Activated CD8-positive, alpha-beta T cell treated with anti-CD3 and anti-CD28 coated beads for 36 hours (primary cell): ENCODE measurements around the gene FAM20C. TPM values are rescaled to one million over a fixed set of nuclear protein-coding genes. Genes with fewer than 3 reads are reported as not detected.

Source experiments
- ATAC-seq: fragments of 200-7000 bp; cut with Tn5 transposase; one replicate; pipeline ENCODE4 v1.10.0; 2021; ENCODE audit warnings: mild to moderate bottlenecking, moderate library complexity
- CTCF ChIA-PET: fragments of 350-600 bp; sonication (Branson Sonifier 250); formaldehyde crosslinking; loops from one replicate; lab custom pipeline; 2021; ENCODE audit warnings: antibody characterized with exemption; lab: Charles Lee
- POLR2A ChIA-PET: fragments of 350-600 bp; sonication (Branson Sonifier 250); formaldehyde crosslinking; loops from one replicate; lab custom pipeline; 2021; ENCODE audit warnings: antibody characterized with exemption; lab: Charles Lee
- DNase-seq: peaks from one replicate; pipeline ENCODE4 v3.0.0-alpha.2; 2020
- H3K27ac Mint-ChIP-seq: one replicate; pipeline ENCODE4 v1.8.0; 2021; ENCODE audit warnings: mild to moderate bottlenecking, mixed read lengths
- H3K27me3 Mint-ChIP-seq: one replicate; pipeline ENCODE4 v1.8.0; 2021; ENCODE audit warnings: mixed read lengths
- H3K36me3 Mint-ChIP-seq: one replicate; pipeline ENCODE4 v1.8.0; 2021; ENCODE audit warnings: low read depth, mixed read lengths
- H3K4me1 Mint-ChIP-seq: one replicate; pipeline ENCODE4 v1.8.0; 2021; ENCODE audit warnings: low read depth, mixed read lengths
- H3K4me3 Mint-ChIP-seq: one replicate; pipeline ENCODE4 v1.8.0; 2021; ENCODE audit warnings: mild to moderate bottlenecking, moderate library complexity, mixed read lengths
- H3K9me3 Mint-ChIP-seq: one replicate; pipeline ENCODE4 v1.8.0; 2021; ENCODE audit warnings: mixed read lengths
- CTCF ChIP-seq: fragments of 200-600 bp; IDR thresholded peaks from one replicate; pipeline ENCODE4 v1.8.0; 2022; ENCODE audit warnings: antibody characterized with exemption, mild to moderate bottlenecking
- intact Hi-C: fragments of 100-400 bp; cut with micrococcal nuclease; formaldehyde crosslinking; loops from one replicate; pipeline ENCODE4 v1.10.0; 2022
- total RNA-seq, 2 experiments: library from RNA; stranded (reverse); gene quantifications; one replicate each; pipeline ENCODE4 v1.2.3, GENCODE V29; 2021

The FAM20C gene
- total RNA-seq, 2 experiments from 2014 or later = 0.29 to 1.1 TPM

GRCh38 chr7:226281-226895 lies 34.0 kb downstream of the FAM20C start:
- DNase-seq (no peak), ATAC-seq (no peak)
- Mint-ChIP-seq H3K27me3 (peaks cover 3% of the 10 kb centered on the region), H3K4me3 (no peak overlapping the region), H3K4me1 (no peaks in the 10 kb centered on the region), H3K27ac (no peak overlapping the region), H3K36me3 (no peaks in the 10 kb centered on the region), H3K9me3 (no peaks in the 10 kb centered on the region)
- no peak for TF ChIP-seq CTCF
- CTCF ChIA-PET = no interaction called here
- intact Hi-C loops = no loop called here
- POLR2A ChIA-PET = no interaction called here

DNA sequence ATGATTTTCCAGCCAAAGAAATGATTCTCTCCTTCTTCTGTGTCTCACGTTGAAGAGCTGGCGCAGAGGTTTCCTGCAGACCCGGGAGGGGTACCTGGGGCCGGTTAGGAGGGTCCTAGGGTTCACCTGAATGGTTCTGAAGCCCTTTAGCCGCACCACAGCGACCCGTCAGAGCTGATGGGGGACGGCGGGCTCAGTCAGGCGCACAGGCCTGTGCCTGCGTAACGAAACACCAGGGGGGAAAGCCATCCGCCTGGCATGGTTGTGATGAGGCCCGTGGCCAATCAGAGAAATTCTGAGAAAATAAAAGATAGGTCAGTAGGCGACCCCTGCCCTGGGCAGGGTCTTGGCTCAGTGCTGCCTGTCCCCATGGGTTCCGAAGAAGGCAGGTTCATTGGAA lies 35.6 kb downstream of the FAM20C start:
- DNase-seq = no peak
- Mint-ChIP-seq H3K4me1 (no peaks in the 10 kb centered on the region), H3K27ac (no peak overlapping the region), H3K4me3 (no peak overlapping the region), H3K27me3 (peaks cover 3% of the 10 kb centered on the region), H3K9me3 (no peaks in the 10 kb centered on the region), H3K36me3 (no peaks in the 10 kb centered on the region)
- POLR2A ChIA-PET = no interaction called here
- CTCF ChIA-PET = no interaction called here
- intact Hi-C loops = no loop called here
- no peak for TF ChIP-seq CTCF
- ATAC-seq = no peak

DNA sequence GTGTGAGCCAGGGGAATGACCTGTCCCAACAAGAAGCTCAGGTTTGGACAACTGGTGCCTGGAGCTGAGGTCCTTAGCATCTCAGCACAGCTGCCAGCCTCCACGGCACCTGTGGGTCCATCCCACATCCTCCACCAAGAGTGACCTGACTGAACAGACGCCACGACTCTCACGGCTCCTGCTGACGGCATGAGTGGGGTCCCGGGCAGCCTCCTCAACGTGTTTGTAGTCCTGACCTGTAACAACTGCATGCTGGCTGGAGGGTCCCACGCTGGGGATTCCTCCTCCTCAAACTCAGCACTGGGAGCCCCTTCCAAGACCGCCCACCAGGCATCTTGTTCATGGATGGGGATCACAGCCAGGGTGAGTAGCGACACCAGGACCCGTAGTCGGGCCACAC lies 36.2 kb downstream of the FAM20C start:
- ATAC-seq (no peak), DNase-seq (no peak)
- ChIA-PET CTCF (no interaction called here), POLR2A (no interaction called here)
- intact Hi-C loops = no loop called here
- H3K9me3 Mint-ChIP-seq = no peaks in the 10 kb centered on the region
- H3K4me1 Mint-ChIP-seq = no peaks in the 10 kb centered on the region
- no peak overlapping the region for H3K27ac Mint-ChIP-seq
- no peak for TF ChIP-seq CTCF
- peaks cover 3% of the 10 kb centered on the region for H3K27me3 Mint-ChIP-seq
- H3K36me3 Mint-ChIP-seq = no peaks in the 10 kb centered on the region
- no peak overlapping the region for H3K4me3 Mint-ChIP-seq

DNA sequence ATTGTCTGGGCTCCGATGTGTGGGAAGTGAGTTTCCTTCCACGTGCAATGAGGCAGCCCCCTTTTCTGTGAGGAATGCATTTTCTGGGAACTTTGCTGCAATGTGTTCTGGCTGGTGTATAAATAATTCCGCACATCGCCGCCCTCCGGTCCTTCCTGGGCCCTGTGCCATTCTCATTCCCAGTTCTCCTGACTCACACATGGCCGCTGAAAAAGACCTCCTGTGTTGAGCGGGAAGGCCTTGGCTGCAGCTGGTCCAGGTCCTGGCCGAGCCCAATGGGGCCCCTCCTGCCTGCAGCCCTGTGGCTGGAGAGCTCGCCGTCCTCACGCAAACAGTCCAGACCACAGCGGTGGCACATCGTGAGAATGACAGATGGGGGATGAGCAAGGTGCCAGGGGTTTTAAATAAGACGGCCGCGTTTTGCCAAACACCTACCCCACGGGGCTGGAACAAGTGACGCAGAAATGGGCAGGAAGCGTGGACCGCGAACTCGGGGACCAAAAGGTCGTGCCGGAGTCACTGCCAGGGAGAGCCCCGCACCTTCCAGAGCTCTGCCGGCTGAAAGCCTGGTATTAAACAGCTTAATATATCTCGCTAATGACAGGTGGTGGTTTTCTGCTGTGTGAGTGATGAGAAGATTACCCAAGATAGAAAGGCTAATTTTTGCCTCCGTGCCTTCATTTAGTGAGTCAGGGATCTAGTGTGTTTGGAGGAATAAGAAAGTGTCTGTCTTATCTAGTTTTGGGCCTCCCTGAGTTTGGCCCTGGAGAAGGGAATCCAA lies 37.0 kb downstream of the FAM20C start:
- ATAC-seq (no peak), DNase-seq (no peak)
- CTCF ChIA-PET = no interaction called here
- intact Hi-C loops = no loop called here
- no peak for TF ChIP-seq CTCF
- Mint-ChIP-seq H3K9me3 (no peaks in the 10 kb centered on the region), H3K27me3 (peaks cover 3% of the 10 kb centered on the region), H3K4me3 (no peak overlapping the region), H3K36me3 (no peaks in the 10 kb centered on the region), H3K27ac (no peak overlapping the region), H3K4me1 (no peaks in the 10 kb centered on the region)
- POLR2A ChIA-PET = no interaction called here

GRCh38 chr7:230274-230673 lies 37.9 kb downstream of the FAM20C start:
- DNase-seq = no peak
- peaks cover 3% of the 10 kb centered on the region for H3K27me3 Mint-ChIP-seq
- H3K36me3 Mint-ChIP-seq = no peaks in the 10 kb centered on the region
- no peak for TF ChIP-seq CTCF
- POLR2A ChIA-PET = no interaction called here
- no peaks in the 10 kb centered on the region for H3K9me3 Mint-ChIP-seq
- no peak for ATAC-seq
- H3K4me3 Mint-ChIP-seq = no peak overlapping the region
- intact Hi-C loops = no loop called here
- CTCF ChIA-PET = no interaction called here
- no peak overlapping the region for H3K27ac Mint-ChIP-seq
- no peaks in the 10 kb centered on the region for H3K4me1 Mint-ChIP-seq
